HepG2 (cell line): ENCODE results near the gene MEPCE. TPM values are rescaled to one million over a fixed set of nuclear protein-coding genes. Genes with fewer than 3 reads are reported as not detected.
A peak's percentile ranks its signal among the peaks of the same experiment; 100 is the strongest.

ENCODE experiments used
- CHD4 ChIP-seq: fragments of 200-600 bp; sonication (generic); IDR thresholded peaks from 2 replicates; pipeline ENCODE4 v1.7.0; 2017; ENCODE audit warnings: mild to moderate bottlenecking, low read length, borderline replicate concordance
- DNMT1 ChIP-seq: sonication (generic); formaldehyde crosslinking; IDR thresholded peaks from 2 replicates; pipeline ENCODE4 v1.5.1; 2020; ENCODE audit warnings: mild to moderate bottlenecking, missing genetic modification reagents
- MXD4 ChIP-seq: IDR thresholded peaks from 2 replicates; pipeline ENCODE4 v1.6.1; 2016; ENCODE audit warnings: mild to moderate bottlenecking, missing biosample characterization, missing genetic modification reagents
- ONECUT2 ChIP-seq: sonication (generic); formaldehyde crosslinking; IDR thresholded peaks from 2 replicates; pipeline ENCODE4 v1.4.0; 2020; ENCODE audit warnings: missing genetic modification reagents
- RAD21 ChIP-seq: fragments of 450-650 bp; formaldehyde crosslinking; IDR thresholded peaks from 2 replicates; pipeline ENCODE4 v1.5.0; 2020; ENCODE audit warnings: mild to moderate bottlenecking
- SRSF1 ChIP-seq: fragments of 200-400 bp; formaldehyde crosslinking; optimal IDR thresholded peaks from 2 replicates; pipeline ENCODE3; 2017; ENCODE audit warnings: mild to moderate bottlenecking, low read depth, low read length, moderate library complexity
- ZFP1 ChIP-seq: IDR thresholded peaks from 2 replicates; pipeline ENCODE4 v1.6.1; 2016
- polyA plus RNA-seq, 8 experiments: library from polyadenylated mRNA; depleted of rRNA in 3 of 8; stranded (reverse) in 7 of 8; unstranded in 1 of 8; fragments of >200 nt; fragmentation: Illumina TruSeq in 4 of 8; extraction: Trizol in 4 of 8; gene quantifications; 2 replicates each; pipeline versions ENCODE4 v1.2.1 to v1.2.3, GENCODE V29; 2011 to 2016; ENCODE audit warnings: low read depth in 4 of 8, missing spikeins in 1 of 8, mixed read lengths in 1 of 8; ENCODE audit not compliant: insufficient read depth in 1 of 8
- total RNA-seq, 5 experiments: library from RNA; depleted of rRNA; stranded (reverse); fragments of >200 nt; fragmentation: Illumina TruSeq; extraction: Trizol; gene quantifications; 2 replicates each; pipeline ENCODE4 v1.2.3, GENCODE V29; 2016; ENCODE audit warnings: low read depth in 1 of 5
- TF ChIP-seq, protein P1 (sequence below): IDR thresholded peaks from 2 replicates; pipeline ENCODE4 v1.6.1; 2016; ENCODE audit warnings: low read depth, missing genetic modification reagents, missing compliant biosample characterization
- TF ChIP-seq, protein P2 (sequence below): sonication (generic); formaldehyde crosslinking; IDR thresholded peaks from 2 replicates; pipeline ENCODE4 v1.5.1; 2020; ENCODE audit warnings: mild to moderate bottlenecking, missing genetic modification reagents, moderate library complexity
- TF ChIP-seq, protein P3 (sequence below): sonication (generic); formaldehyde crosslinking; IDR thresholded peaks from 2 replicates; pipeline ENCODE4 v1.5.0; 2020; ENCODE audit warnings: missing genetic modification reagents, mild to moderate bottlenecking, borderline replicate concordance
- TF ChIP-seq, protein P4 (sequence below): sonication (generic); formaldehyde crosslinking; IDR thresholded peaks from 2 replicates; pipeline ENCODE4 v1.4.0; 2020; ENCODE audit warnings: mild to moderate bottlenecking, missing genetic modification reagents
- TF ChIP-seq, protein P5 (sequence below): sonication (generic); formaldehyde crosslinking; IDR thresholded peaks from 2 replicates; pipeline ENCODE4 v1.8.0; 2022; ENCODE audit warnings: mild to moderate bottlenecking, missing genetic modification reagents, borderline replicate concordance

MEPCE gene
- total and polyA plus RNA-seq, 2 of the 13 experiments (the other 11 are each of a cell fraction or from before 2014, with no cell fraction given): 12.3 to 26.0 TPM

DNA sequence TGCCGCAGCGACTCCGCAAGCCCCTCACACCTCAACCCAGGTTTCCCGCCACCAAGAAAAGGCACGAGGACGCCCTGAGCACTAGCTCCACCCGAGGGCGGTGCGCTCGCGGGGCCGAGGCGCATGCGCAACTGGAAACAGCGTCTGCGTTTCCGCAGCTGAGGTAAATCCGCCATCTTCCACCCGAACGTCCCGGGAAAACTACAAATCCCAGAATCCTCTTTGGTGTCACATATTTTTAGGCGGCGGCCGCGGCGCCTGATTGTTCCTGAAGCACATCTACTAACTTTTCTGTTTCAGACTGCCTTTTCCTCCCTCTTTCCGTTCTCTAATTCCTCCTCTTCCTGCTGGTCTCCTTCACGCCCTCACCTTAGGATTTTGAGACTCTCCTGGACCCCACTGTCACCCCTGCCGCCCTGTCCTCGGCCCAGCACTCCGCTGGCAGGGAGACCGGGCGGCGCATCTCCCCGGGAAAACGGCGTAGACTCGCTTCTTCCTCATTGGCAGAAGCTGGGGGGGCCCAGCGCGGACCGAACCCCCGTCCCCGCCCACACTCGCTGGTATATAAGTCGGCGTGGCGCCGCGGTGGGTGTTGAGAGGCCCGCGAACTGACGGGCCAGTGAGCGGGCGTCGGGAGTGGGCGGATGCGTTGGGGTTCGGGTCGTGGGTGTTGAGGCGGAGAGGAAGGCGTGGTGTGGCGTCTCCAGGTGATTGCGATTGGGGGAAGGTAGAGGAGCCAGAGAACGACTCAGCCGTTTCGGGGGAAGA lies 1.2 kb upstream of the MEPCE start, which contains the start of gene ZCWPW1 (continued):
- TF ChIP-seq, protein P1, sequence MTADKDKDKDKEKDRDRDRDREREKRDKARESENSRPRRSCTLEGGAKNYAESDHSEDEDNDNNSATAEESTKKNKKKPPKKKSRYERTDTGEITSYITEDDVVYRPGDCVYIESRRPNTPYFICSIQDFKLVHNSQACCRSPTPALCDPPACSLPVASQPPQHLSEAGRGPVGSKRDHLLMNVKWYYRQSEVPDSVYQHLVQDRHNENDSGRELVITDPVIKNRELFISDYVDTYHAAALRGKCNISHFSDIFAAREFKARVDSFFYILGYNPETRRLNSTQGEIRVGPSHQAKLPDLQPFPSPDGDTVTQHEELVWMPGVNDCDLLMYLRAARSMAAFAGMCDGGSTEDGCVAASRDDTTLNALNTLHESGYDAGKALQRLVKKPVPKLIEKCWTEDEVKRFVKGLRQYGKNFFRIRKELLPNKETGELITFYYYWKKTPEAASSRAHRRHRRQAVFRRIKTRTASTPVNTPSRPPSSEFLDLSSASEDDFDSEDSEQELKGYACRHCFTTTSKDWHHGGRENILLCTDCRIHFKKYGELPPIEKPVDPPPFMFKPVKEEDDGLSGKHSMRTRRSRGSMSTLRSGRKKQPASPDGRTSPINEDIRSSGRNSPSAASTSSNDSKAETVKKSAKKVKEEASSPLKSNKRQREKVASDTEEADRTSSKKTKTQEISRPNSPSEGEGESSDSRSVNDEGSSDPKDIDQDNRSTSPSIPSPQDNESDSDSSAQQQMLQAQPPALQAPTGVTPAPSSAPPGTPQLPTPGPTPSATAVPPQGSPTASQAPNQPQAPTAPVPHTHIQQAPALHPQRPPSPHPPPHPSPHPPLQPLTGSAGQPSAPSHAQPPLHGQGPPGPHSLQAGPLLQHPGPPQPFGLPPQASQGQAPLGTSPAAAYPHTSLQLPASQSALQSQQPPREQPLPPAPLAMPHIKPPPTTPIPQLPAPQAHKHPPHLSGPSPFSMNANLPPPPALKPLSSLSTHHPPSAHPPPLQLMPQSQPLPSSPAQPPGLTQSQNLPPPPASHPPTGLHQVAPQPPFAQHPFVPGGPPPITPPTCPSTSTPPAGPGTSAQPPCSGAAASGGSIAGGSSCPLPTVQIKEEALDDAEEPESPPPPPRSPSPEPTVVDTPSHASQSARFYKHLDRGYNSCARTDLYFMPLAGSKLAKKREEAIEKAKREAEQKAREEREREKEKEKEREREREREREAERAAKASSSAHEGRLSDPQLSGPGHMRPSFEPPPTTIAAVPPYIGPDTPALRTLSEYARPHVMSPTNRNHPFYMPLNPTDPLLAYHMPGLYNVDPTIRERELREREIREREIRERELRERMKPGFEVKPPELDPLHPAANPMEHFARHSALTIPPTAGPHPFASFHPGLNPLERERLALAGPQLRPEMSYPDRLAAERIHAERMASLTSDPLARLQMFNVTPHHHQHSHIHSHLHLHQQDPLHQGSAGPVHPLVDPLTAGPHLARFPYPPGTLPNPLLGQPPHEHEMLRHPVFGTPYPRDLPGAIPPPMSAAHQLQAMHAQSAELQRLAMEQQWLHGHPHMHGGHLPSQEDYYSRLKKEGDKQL (CRISPR knock-in tag): 0 out of 2 replicates have a peak, but pooled peaks have one; percentile 32
- TF ChIP-seq, protein P2, sequence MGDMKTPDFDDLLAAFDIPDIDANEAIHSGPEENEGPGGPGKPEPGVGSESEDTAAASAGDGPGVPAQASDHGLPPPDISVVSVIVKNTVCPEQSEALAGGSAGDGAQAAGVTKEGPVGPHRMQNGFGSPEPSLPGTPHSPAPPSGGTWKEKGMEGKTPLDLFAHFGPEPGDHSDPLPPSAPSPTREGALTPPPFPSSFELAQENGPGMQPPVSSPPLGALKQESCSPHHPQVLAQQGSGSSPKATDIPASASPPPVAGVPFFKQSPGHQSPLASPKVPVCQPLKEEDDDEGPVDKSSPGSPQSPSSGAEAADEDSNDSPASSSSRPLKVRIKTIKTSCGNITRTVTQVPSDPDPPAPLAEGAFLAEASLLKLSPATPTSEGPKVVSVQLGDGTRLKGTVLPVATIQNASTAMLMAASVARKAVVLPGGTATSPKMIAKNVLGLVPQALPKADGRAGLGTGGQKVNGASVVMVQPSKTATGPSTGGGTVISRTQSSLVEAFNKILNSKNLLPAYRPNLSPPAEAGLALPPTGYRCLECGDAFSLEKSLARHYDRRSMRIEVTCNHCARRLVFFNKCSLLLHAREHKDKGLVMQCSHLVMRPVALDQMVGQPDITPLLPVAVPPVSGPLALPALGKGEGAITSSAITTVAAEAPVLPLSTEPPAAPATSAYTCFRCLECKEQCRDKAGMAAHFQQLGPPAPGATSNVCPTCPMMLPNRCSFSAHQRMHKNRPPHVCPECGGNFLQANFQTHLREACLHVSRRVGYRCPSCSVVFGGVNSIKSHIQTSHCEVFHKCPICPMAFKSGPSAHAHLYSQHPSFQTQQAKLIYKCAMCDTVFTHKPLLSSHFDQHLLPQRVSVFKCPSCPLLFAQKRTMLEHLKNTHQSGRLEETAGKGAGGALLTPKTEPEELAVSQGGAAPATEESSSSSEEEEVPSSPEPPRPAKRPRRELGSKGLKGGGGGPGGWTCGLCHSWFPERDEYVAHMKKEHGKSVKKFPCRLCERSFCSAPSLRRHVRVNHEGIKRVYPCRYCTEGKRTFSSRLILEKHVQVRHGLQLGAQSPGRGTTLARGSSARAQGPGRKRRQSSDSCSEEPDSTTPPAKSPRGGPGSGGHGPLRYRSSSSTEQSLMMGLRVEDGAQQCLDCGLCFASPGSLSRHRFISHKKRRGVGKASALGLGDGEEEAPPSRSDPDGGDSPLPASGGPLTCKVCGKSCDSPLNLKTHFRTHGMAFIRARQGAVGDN (CRISPR knock-in tag): peak; percentile 96
- TF ChIP-seq DNMT1 (0 out of 2 replicates have a peak, but pooled peaks have one; percentile 53), SRSF1 (peak; percentile 98), ONECUT2 (CRISPR knock-in tag) (peak; percentile 65), CHD4 (no peak), MXD4 (CRISPR knock-in tag) (no peak; the same call in none of the 2 replicates), ZFP1 (CRISPR knock-in tag) (peak; percentile 75), RAD21 (CRISPR knock-in tag) (peak; percentile 15; the same call in 1 of the 2 replicates)
- TF ChIP-seq, protein P3, sequence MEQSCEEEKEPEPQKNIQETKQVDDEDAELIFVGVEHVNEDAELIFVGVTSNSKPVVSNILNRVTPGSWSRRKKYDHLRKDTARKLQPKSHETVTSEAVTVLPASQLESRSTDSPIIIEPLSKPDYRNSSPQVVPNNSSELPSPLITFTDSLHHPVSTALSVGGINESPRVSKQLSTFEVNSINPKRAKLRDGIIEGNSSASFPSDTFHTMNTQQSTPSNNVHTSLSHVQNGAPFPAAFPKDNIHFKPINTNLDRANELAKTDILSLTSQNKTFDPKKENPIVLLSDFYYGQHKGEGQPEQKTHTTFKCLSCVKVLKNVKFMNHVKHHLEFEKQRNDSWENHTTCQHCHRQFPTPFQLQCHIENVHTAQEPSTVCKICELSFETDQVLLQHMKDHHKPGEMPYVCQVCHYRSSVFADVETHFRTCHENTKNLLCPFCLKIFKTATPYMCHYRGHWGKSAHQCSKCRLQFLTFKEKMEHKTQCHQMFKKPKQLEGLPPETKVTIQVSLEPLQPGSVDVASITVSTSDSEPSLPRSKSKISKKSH (CRISPR knock-in tag): peak; percentile 87; the same call in 1 of the 2 replicates
- TF ChIP-seq, protein P4, sequence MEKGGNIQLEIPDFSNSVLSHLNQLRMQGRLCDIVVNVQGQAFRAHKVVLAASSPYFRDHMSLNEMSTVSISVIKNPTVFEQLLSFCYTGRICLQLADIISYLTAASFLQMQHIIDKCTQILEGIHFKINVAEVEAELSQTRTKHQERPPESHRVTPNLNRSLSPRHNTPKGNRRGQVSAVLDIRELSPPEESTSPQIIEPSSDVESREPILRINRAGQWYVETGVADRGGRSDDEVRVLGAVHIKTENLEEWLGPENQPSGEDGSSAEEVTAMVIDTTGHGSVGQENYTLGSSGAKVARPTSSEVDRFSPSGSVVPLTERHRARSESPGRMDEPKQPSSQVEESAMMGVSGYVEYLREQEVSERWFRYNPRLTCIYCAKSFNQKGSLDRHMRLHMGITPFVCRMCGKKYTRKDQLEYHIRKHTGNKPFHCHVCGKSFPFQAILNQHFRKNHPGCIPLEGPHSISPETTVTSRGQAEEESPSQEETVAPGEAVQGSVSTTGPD (CRISPR knock-in tag): no peak
- TF ChIP-seq, protein P5, sequence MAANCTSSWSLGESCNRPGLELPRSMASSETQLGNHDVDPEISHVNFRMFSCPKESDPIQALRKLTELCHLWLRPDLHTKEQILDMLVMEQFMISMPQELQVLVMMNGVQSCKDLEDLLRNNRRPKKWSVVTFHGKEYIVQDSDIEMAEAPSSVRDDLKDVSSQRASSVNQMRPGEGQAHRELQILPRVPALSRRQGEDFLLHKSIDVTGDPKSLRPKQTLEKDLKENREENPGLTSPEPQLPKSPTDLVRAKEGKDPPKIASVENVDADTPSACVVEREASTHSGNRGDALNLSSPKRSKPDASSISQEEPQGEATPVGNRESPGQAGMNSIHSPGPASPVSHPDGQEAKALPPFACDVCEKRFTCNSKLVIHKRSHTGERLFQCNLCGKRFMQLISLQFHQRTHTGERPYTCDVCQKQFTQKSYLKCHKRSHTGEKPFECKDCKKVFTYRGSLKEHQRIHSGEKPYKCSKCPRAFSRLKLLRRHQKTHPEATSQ: peak; percentile 56; the same call in 1 of the 2 replicates
